BLaER1 (cell line): Measurements from ENCODE around the gene SLC39A8.

Source experiments
- H3K27ac ChIP-seq: shearing (Covaris generic); formaldehyde crosslinking; 2 replicates; pipeline ENCODE4 v1.8.1; 2022
- H3K27me3 ChIP-seq: shearing (Covaris generic); formaldehyde crosslinking; 2 replicates; pipeline ENCODE4 v1.8.1; 2022
- H3K36me3 ChIP-seq: shearing (Covaris generic); formaldehyde crosslinking; 2 replicates; pipeline ENCODE4 v1.8.1; 2022
- H3K4me1 ChIP-seq: shearing (Covaris generic); formaldehyde crosslinking; 2 replicates; pipeline ENCODE4 v1.8.1; 2022
- H3K4me2 ChIP-seq: shearing (Covaris generic); formaldehyde crosslinking; 2 replicates; pipeline ENCODE4 v1.8.1; 2022
- H3K4me3 ChIP-seq: shearing (Covaris generic); formaldehyde crosslinking; 2 replicates; pipeline ENCODE4 v1.8.1; 2022
- H3K9ac ChIP-seq: shearing (Covaris generic); formaldehyde crosslinking; 2 replicates; pipeline ENCODE4 v1.8.1; 2022
- H3K9me3 ChIP-seq: shearing (Covaris generic); formaldehyde crosslinking; 2 replicates; pipeline ENCODE4 v1.8.1; 2022
- H4K20me1 ChIP-seq: shearing (Covaris generic); formaldehyde crosslinking; 2 replicates; pipeline ENCODE4 v1.8.1; 2022
- Cebpa-rat ChIP-seq: shearing (Covaris generic); IDR thresholded peaks from 2 replicates; pipeline ENCODE4 v1.8.1; 2022

The SLC39A8 gene

GRCh38 chr4:102342404-102343074 is 2.7 kb downstream of the SLC39A8 start:
- H3K4me1 ChIP-seq = peaks cover 44% of the 10 kb centered on the region
- peak overlapping the region; percentile 90; the same call in 1 of the 2 replicates for H3K9ac ChIP-seq
- H3K4me2 ChIP-seq = peak overlapping the region; percentile 76
- TF ChIP-seq Cebpa-rat = no peak
- no peaks in the 10 kb centered on the region for H3K9me3 ChIP-seq
- H4K20me1 ChIP-seq = peaks cover 19% of the 10 kb centered on the region; the same call in 1 of the 2 replicates
- peaks cover 19% of the 10 kb centered on the region for H3K36me3 ChIP-seq
- peak overlapping the region; percentile 84 for H3K4me3 ChIP-seq
- H3K27ac ChIP-seq = no peak overlapping the region
- no peaks in the 10 kb centered on the region for H3K27me3 ChIP-seq

- no peak overlapping the region for H3K27ac ChIP-seq
- no peak overlapping the region for H3K4me3 ChIP-seq
- peaks cover 38% of the 10 kb centered on the region for H3K4me1 ChIP-seq
- H3K27me3 ChIP-seq = no peaks in the 10 kb centered on the region
- H3K36me3 ChIP-seq = peaks cover 19% of the 10 kb centered on the region
- H3K9ac ChIP-seq = no peak overlapping the region
- no peak for TF ChIP-seq Cebpa-rat
- no peaks in the 10 kb centered on the region for H3K9me3 ChIP-seq
- peaks cover 19% of the 10 kb centered on the region; the same call in 1 of the 2 replicates for H4K20me1 ChIP-seq
- peak overlapping the region; percentile 76 for H3K4me2 ChIP-seq
These were observed 4.1 kb downstream of the SLC39A8 start for GRCh38 chr4:102341201-102341600.

GRCh38 chr4:102339018-102339417 is 6.3 kb downstream of the SLC39A8 start:
- Histone ChIP-seq H3K4me3 (no peak overlapping the region), H3K9me3 (no peaks in the 10 kb centered on the region), H3K9ac (no peak overlapping the region), H3K4me2 (no peak overlapping the region), H4K20me1 (peaks cover 28% of the 10 kb centered on the region; the same call in 1 of the 2 replicates), H3K4me1 (peaks cover 32% of the 10 kb centered on the region), H3K36me3 (peaks cover 29% of the 10 kb centered on the region), H3K27ac (no peak overlapping the region), H3K27me3 (no peaks in the 10 kb centered on the region)
- no peak for TF ChIP-seq Cebpa-rat

DNA sequence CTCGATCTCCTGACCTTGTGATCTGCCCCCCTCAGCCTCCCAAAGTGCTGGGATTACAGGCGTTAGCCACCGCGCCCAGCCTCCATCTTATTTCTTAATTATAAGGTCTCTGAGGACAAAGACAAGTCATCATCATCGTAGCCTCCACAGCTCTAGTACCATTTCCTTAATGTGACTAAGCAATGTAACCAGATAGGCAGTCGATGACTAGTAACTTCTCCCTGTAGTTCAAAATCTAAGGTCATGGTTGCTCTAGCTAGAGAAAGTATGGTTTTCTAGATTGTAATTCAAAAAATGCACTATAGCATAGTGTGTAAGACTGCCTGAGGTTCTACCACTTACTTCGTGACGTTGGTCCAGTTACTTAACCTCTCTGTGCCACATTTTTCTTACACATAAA is 6.9 kb downstream of the SLC39A8 start:
- no peak for TF ChIP-seq Cebpa-rat
- Histone ChIP-seq H3K4me2 (no peak overlapping the region), H3K27ac (no peak overlapping the region), H3K4me3 (no peak overlapping the region), H3K4me1 (peaks cover 29% of the 10 kb centered on the region), H3K36me3 (peaks cover 29% of the 10 kb centered on the region), H3K27me3 (no peaks in the 10 kb centered on the region), H3K9me3 (0 out of 2 replicates have a peak, but pooled peaks cover 3% of the 10 kb centered on the region), H4K20me1 (peaks cover 28% of the 10 kb centered on the region; the same call in 1 of the 2 replicates), H3K9ac (no peak overlapping the region)

DNA sequence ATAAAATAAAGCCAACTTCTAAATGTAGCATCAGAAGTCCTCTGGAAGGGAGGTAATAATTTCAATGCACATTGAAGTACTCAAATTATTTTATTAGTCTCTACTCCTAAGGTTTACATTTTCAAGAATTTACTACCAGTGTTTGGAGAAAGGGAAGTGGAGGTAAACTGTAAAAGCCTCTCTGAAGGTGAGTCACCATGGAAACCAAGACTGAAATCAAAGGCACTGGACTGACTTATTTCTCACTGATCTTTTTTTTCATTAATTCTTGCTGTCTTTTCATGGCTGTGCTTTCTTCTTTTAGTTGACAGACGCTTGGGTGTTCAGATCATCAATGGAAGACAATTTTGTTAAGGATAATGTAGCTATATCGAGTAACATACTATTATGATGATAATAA is 9.7 kb downstream of the SLC39A8 start:
- Histone ChIP-seq H3K36me3 (peaks cover 29% of the 10 kb centered on the region), H3K27ac (no peak overlapping the region), H4K20me1 (peaks cover 15% of the 10 kb centered on the region; the same call in 1 of the 2 replicates), H3K4me3 (no peak overlapping the region), H3K4me2 (no peak overlapping the region), H3K4me1 (peaks cover 1% of the 10 kb centered on the region), H3K9me3 (peaks cover 28% of the 10 kb centered on the region), H3K27me3 (no peaks in the 10 kb centered on the region), H3K9ac (no peak overlapping the region)
- TF ChIP-seq Cebpa-rat = no peak

DNA sequence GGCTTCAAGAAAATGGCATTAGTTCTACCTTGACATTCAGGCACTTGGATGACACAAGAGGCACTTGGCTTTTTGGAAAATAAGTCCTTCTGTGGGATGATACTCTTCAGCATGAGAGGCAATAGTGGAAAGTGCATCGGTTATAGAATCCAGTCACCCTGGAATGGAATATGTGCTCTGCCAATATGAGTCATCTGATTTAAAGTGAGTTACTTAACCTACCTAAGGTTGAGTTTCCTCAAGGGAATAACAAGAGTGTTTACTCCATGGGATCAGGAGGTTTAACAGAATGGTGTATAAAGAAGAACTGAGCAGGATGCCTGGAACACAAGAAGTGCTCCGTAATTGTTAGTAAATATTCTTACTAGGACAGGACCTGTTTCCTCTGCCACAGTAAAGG is 10.7 kb downstream of the SLC39A8 start:
- no peak overlapping the region for H3K27ac ChIP-seq
- peaks cover 32% of the 10 kb centered on the region for H3K36me3 ChIP-seq
- no peaks in the 10 kb centered on the region for H3K27me3 ChIP-seq
- H3K4me2 ChIP-seq = no peak overlapping the region
- no peak overlapping the region for H3K9ac ChIP-seq
- TF ChIP-seq Cebpa-rat = no peak
- H4K20me1 ChIP-seq = peaks cover 9% of the 10 kb centered on the region; the same call in 1 of the 2 replicates
- H3K9me3 ChIP-seq = peaks cover 33% of the 10 kb centered on the region
- H3K4me3 ChIP-seq = no peak overlapping the region
- H3K4me1 ChIP-seq = no peaks in the 10 kb centered on the region

- Histone ChIP-seq H3K9ac (no peak overlapping the region), H4K20me1 (peaks cover 13% of the 10 kb centered on the region; the same call in 1 of the 2 replicates), H3K36me3 (peaks cover 23% of the 10 kb centered on the region; the same call in 1 of the 2 replicates), H3K4me1 (no peaks in the 10 kb centered on the region), H3K9me3 (peaks cover 37% of the 10 kb centered on the region), H3K27me3 (no peaks in the 10 kb centered on the region), H3K27ac (no peak overlapping the region), H3K4me2 (no peak overlapping the region), H3K4me3 (no peak overlapping the region)
- no peak for TF ChIP-seq Cebpa-rat
These were observed 11.5 kb downstream of the SLC39A8 start for GRCh38 chr4:102333787-102334186.

GRCh38 chr4:102328045-102328444 is 17.2 kb downstream of the SLC39A8 start:
- no peaks in the 10 kb centered on the region for H3K4me1 ChIP-seq
- H3K9ac ChIP-seq = no peak overlapping the region
- no peak overlapping the region for H3K4me3 ChIP-seq
- no peak overlapping the region for H3K27ac ChIP-seq
- no peaks in the 10 kb centered on the region for H3K27me3 ChIP-seq
- no peak for TF ChIP-seq Cebpa-rat
- H3K4me2 ChIP-seq = no peak overlapping the region
- peaks cover 8% of the 10 kb centered on the region for H4K20me1 ChIP-seq
- H3K36me3 ChIP-seq = peaks cover 9% of the 10 kb centered on the region; the same call in 1 of the 2 replicates
- peaks cover 31% of the 10 kb centered on the region for H3K9me3 ChIP-seq

DNA sequence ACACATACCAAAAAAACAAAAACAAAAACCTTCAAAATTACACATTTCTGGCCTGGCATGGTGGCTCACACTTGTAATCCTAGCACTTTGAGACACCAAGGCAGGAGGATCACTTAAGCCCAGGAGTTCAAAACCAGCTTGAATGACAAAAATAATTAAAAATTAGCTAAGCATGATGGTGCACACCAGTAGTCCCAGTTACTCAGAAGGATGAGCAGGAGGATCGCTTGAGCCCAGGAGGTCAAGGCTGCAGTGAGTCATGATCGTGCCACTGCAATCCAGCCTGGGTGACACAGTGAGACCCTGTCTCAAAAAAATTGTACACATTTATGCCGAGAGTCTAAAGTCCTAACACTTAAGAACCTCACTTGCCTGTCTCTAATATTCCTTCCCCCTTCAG is 18.3 kb downstream of the SLC39A8 start:
- Histone ChIP-seq H3K36me3 (peaks cover 14% of the 10 kb centered on the region), H3K27me3 (no peaks in the 10 kb centered on the region), H3K27ac (no peak overlapping the region), H3K9me3 (peaks cover 22% of the 10 kb centered on the region), H3K9ac (no peak overlapping the region), H4K20me1 (peaks cover 17% of the 10 kb centered on the region), H3K4me2 (no peak overlapping the region), H3K4me3 (no peak overlapping the region), H3K4me1 (peaks cover 6% of the 10 kb centered on the region)
- TF ChIP-seq Cebpa-rat = no peak

- H3K4me1 ChIP-seq = peaks cover 16% of the 10 kb centered on the region
- H3K4me3 ChIP-seq = no peak overlapping the region
- H4K20me1 ChIP-seq = peaks cover 27% of the 10 kb centered on the region
- H3K9ac ChIP-seq = no peak overlapping the region
- no peaks in the 10 kb centered on the region for H3K27me3 ChIP-seq
- H3K36me3 ChIP-seq = peaks cover 10% of the 10 kb centered on the region
- no peak overlapping the region for H3K27ac ChIP-seq
- no peak overlapping the region for H3K4me2 ChIP-seq
- no peak for TF ChIP-seq Cebpa-rat
- H3K9me3 ChIP-seq = peaks cover 5% of the 10 kb centered on the region
These were observed 20.6 kb downstream of the SLC39A8 start for GRCh38 chr4:102324730-102325129.
